CD14-positive monocyte (primary cell): ENCODE results near the gene DEFB119. TPM values are rescaled to one million over a fixed set of nuclear protein-coding genes. Genes with fewer than 3 reads are reported as not detected.

ENCODE experiments used
- DNase-seq, 3 donors: peaks; one replicate each; pipeline ENCODE4 v3.0.0-alpha.2; 2011 to 2022
- H2AFZ ChIP-seq: 2 replicates; pipeline ENCODE4 v1.6.0; 2012; ENCODE audit warnings: mild to moderate bottlenecking, low read depth, low read length, inconsistent platforms; ENCODE audit not compliant: insufficient read depth, poor library complexity, severe bottlenecking
- H3K27ac ChIP-seq, 2 donors: 1 replicate in 1 of 2; 2 replicates in 1 of 2; pipeline ENCODE4 v1.5.1; 2012 to 2013; ENCODE audit warnings: low read length in 2 of 2, control low read depth in 1 of 2, inconsistent platforms in 1 of 2, low read depth in 1 of 2, mild to moderate bottlenecking in 1 of 2
- H3K27me3 ChIP-seq, 2 donors: one replicate each; pipeline versions ENCODE4 v1.6.0 to v1.6.1; 2011 to 2013; ENCODE audit warnings: low read length in 2 of 2; ENCODE audit not compliant: control insufficient read depth in 2 of 2, insufficient read depth in 2 of 2
- H3K36me3 ChIP-seq, 2 donors: replicated peaks in 1 of 2; 1 replicate in 1 of 2; 2 replicates in 1 of 2; pipeline versions ENCODE4 v1.5.1 to v1.6.1; 2012 to 2013; ENCODE audit warnings: low read length in 2 of 2, control low read depth in 1 of 2, inconsistent platforms in 1 of 2, mild to moderate bottlenecking in 1 of 2; ENCODE audit not compliant: insufficient read depth in 2 of 2, control insufficient read depth in 1 of 2
- H3K4me1 ChIP-seq, 2 donors: 1 replicate in 1 of 2; 2 replicates in 1 of 2; pipeline versions ENCODE4 v1.5.1 to v1.6.1; 2012 to 2013; ENCODE audit warnings: low read length in 2 of 2, control low read depth in 1 of 2, inconsistent platforms in 1 of 2, mild to moderate bottlenecking in 1 of 2, moderate library complexity in 1 of 2; ENCODE audit not compliant: insufficient read depth in 2 of 2, control insufficient read depth in 1 of 2
- H3K4me2 ChIP-seq: replicated peaks from 2 replicates; pipeline ENCODE3; 2012; ENCODE audit warnings: low read length, moderate library complexity, mild to moderate bottlenecking; ENCODE audit not compliant: poor library complexity, severe bottlenecking; ENCODE audit errors: extremely low read depth
- H3K4me3 ChIP-seq, 3 experiments: fragments of 200-600 bp in 1 of 3; sonication (generic) in 1 of 3; replicated peaks in 1 of 3; 1 replicate in 2 of 3; 2 replicates in 1 of 3; pipeline ENCODE4 v1.5.1; 2011 to 2013; ENCODE audit warnings: low read length in 3 of 3, mild to moderate bottlenecking in 3 of 3, control low read depth in 2 of 3, low read depth in 2 of 3, inconsistent platforms in 1 of 3, moderate library complexity in 1 of 3
- H3K79me2 ChIP-seq: 2 replicates; pipeline ENCODE4 v1.6.0; 2012; ENCODE audit warnings: mild to moderate bottlenecking, control low read depth, inconsistent platforms, low read length, moderate library complexity; ENCODE audit not compliant: insufficient read depth
- H3K9ac ChIP-seq: 2 replicates; pipeline ENCODE4 v1.6.0; 2017; ENCODE audit warnings: low read length, mild to moderate bottlenecking; ENCODE audit not compliant: insufficient read depth, poor library complexity, severe bottlenecking
- H3K9me3 ChIP-seq, 2 donors: replicated peaks in 1 of 2; 1 replicate in 1 of 2; 2 replicates in 1 of 2; pipeline versions ENCODE4 v1.5.1 to v1.6.1; 2012 to 2013; ENCODE audit warnings: low read length in 2 of 2, control low read depth in 1 of 2; ENCODE audit not compliant: control insufficient read depth in 1 of 2, insufficient read depth in 1 of 2
- H4K20me1 ChIP-seq: 2 replicates; pipeline ENCODE4 v1.6.0; 2012; ENCODE audit warnings: mild to moderate bottlenecking, low read length, control low read depth, moderate library complexity; ENCODE audit not compliant: insufficient read depth
- H3K27ac Mint-ChIP-seq, 7 donors: one replicate each; pipeline ENCODE4 v1.8.0; 2020; ENCODE audit warnings: mild to moderate bottlenecking in 7 of 7, mixed read lengths in 7 of 7, moderate library complexity in 6 of 7, inconsistent platforms in 2 of 7
- H3K27me3 Mint-ChIP-seq, 3 donors: one replicate each; pipeline ENCODE4 v1.8.0; 2021 to 2022; ENCODE audit warnings: low read depth in 3 of 3, mild to moderate bottlenecking in 3 of 3, mixed read lengths in 3 of 3, moderate library complexity in 3 of 3, inconsistent platforms in 1 of 3
- H3K36me3 Mint-ChIP-seq, 2 donors: one replicate each; pipeline ENCODE4 v1.8.0; 2020; ENCODE audit warnings: mixed read lengths in 2 of 2, inconsistent platforms in 1 of 2, mild to moderate bottlenecking in 1 of 2
- H3K4me1 Mint-ChIP-seq: one replicate; pipeline ENCODE4 v1.8.0; 2020; ENCODE audit warnings: mild to moderate bottlenecking, mixed read lengths
- H3K4me3 Mint-ChIP-seq, 2 donors: one replicate each; pipeline ENCODE4 v1.8.0; 2020; ENCODE audit warnings: mild to moderate bottlenecking in 2 of 2, mixed read lengths in 2 of 2, moderate library complexity in 1 of 2
- H3K9me3 Mint-ChIP-seq, 7 donors: one replicate each; pipeline ENCODE4 v1.8.0; 2020 to 2022; ENCODE audit warnings: mixed read lengths in 7 of 7, mild to moderate bottlenecking in 6 of 7, moderate library complexity in 6 of 7, inconsistent platforms in 2 of 7
- CTCF ChIP-seq: fragments of 200-600 bp; IDR thresholded peaks from one replicate; pipeline ENCODE4 v1.8.0; 2022; ENCODE audit warnings: antibody characterized with exemption, mild to moderate bottlenecking
- WGBS: methylation state at CpG from one replicate; pipeline ENCODE4 v1.1.5; 2013; ENCODE audit warnings: missing lambda C conversion rate; ENCODE audit not compliant: insufficient coverage; 5-methylcytosine and 5-hydroxymethylcytosine counted together
- intact Hi-C, 2 donors: fragments of 100-400 bp; cut with micrococcal nuclease; formaldehyde crosslinking; loops; one replicate each; pipeline versions ENCODE4 v1.15.0 to v1.15.1; 2023
- polyA plus RNA-seq, 3 donors: library from polyadenylated mRNA; depleted of rRNA in 1 of 3; unstranded in 2 of 3; stranded (reverse) in 1 of 3; fragments of 300-500 nt in 2 of 3; fragments of >200 nt in 1 of 3; fragmentation: Illumina TruSeq in 2 of 3; gene quantifications; 1 replicate in 2 of 3; 2 replicates in 1 of 3; pipeline ENCODE4 v1.2.3, GENCODE V29; 2012 to 2021

Gene DEFB119
- polyA plus RNA-seq, 3 donors: not detected

DNA sequence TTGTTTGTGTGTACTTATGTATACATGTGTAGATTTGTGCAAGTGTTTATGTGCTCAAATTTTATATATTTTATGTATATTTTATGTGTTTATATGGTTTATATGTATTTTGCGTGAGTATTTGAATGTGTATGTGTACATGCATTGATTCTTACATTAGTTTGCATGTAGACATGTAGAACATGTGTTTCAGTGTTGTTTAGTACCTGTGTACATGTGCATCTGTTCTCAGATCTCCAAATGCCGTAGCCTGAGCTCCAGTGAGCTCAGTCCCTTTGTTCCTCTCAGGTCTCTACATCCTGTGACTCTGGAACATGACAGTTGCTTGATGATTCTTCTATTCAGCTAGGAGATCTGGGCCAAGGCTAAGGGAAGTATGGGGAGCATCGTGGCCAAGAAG lies 4.5 kb upstream of the DEFB119 start:
- H3K9me3 ChIP-seq: no peaks in the 10 kb centered on the region
- no peak overlapping the region for H3K27ac Mint-ChIP-seq
- H2AFZ ChIP-seq: no peak overlapping the region
- H3K4me1 ChIP-seq: no peaks in the 10 kb centered on the region
- H3K9ac ChIP-seq: no peak overlapping the region
- no peak for DNase-seq
- H3K27me3 ChIP-seq: no peaks in the 10 kb centered on the region
- H3K79me2 ChIP-seq: no peaks in the 10 kb centered on the region
- H3K36me3 ChIP-seq: no peaks in the 10 kb centered on the region
- H3K9me3 Mint-ChIP-seq: peaks cover 0 to 3% (median 0%) of the 10 kb centered on the region in 7 donors
- no peaks in the 10 kb centered on the region for H3K36me3 Mint-ChIP-seq
- H3K27me3 Mint-ChIP-seq: peaks cover 2 to 4% (median 2%) of the 10 kb centered on the region in 3 donors
- no peaks in the 10 kb centered on the region for H4K20me1 ChIP-seq
- 59% methylated on average over 2 of the region's 3 CpGs for WGBS
- no peak overlapping the region for H3K4me2 ChIP-seq
- H3K4me3 ChIP-seq: no peak overlapping the region
- intact Hi-C loops: no loop called here
- no peak overlapping the region for H3K27ac ChIP-seq
- H3K4me3 Mint-ChIP-seq: no peak overlapping the region
- no peaks in the 10 kb centered on the region for H3K4me1 Mint-ChIP-seq
- no peak for TF ChIP-seq CTCF

GRCh38 chr20:31392836-31393235 lies 2.4 kb upstream of the DEFB119 start:
- no peak overlapping the region for H2AFZ ChIP-seq
- H3K4me3 ChIP-seq: no peak overlapping the region
- intact Hi-C loops: no loop called here
- H3K4me3 Mint-ChIP-seq: no peak overlapping the region
- H4K20me1 ChIP-seq: no peaks in the 10 kb centered on the region
- H3K79me2 ChIP-seq: no peaks in the 10 kb centered on the region
- TF ChIP-seq CTCF: no peak
- no peaks in the 10 kb centered on the region for H3K36me3 ChIP-seq
- no peaks in the 10 kb centered on the region for H3K4me1 ChIP-seq
- H3K36me3 Mint-ChIP-seq: no peaks in the 10 kb centered on the region
- H3K9me3 ChIP-seq: no peaks in the 10 kb centered on the region
- peaks cover 2 to 3% (median 3%) of the 10 kb centered on the region in 3 donors for H3K27me3 Mint-ChIP-seq
- H3K9ac ChIP-seq: no peak overlapping the region
- H3K27me3 ChIP-seq: no peaks in the 10 kb centered on the region
- 86% methylated on average over 1 of the region's 2 CpGs for WGBS
- H3K27ac Mint-ChIP-seq: no peak overlapping the region
- no peak for DNase-seq
- no peak overlapping the region for H3K4me2 ChIP-seq
- H3K9me3 Mint-ChIP-seq: peaks cover 0 to 6% (median 0%) of the 10 kb centered on the region in 7 donors
- no peaks in the 10 kb centered on the region for H3K4me1 Mint-ChIP-seq
- no peak overlapping the region for H3K27ac ChIP-seq
